ENCODE results near the gene UBR3. TPM values are rescaled to one million over a fixed set of nuclear protein-coding genes. Genes with fewer than 3 reads are reported as not detected.
"Not testable (repeated sequence)": the region's sequence is repeated elsewhere in the genome, so short reads cannot be mapped to it uniquely, and the experiment has no call there.

The UBR3 gene
- total RNA-seq, 1 donor from 2014 or later, result 34.4 TPM

DNA sequence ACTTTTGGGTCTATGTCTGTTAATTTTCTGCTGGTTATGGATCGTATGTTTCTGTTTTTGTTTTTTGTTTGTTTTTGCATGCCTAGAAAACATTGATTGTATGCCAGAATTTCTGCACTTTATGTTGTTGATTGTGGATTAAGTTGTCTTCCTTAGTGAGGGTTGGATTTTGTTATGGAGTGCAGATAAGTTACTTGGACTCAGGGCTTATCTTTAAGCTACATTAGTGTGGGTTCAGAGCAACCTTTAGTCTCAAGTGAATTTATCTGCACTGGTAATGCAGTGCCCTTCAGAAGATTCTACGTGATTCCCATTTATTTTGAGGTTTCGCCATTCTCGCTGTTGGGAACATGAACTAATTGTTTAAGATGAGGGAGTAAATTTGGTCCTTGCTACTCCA, 32.9 kb downstream of the UBR3 start:
- H3K9me3 Mint-ChIP-seq, result peaks cover 9% of the 10 kb centered on the region

DNA sequence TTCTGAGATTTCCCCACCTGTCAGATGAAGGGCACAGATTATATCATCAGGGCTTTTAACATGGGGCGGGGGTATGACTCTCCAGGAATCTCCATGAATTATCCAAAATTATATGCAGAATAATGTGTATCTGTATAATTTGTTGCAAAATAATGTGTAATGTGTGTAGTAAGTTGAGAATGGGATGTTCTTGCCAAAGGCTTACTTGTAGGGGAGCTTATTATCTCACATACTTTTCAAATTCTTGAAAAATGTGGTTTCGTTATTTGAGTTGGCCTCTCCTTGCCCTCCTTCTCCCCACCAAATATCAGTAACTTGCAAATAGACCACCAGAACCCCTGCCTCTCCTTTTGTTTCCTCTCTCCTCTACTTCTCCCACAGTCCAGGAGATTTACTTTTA, 35.6 kb downstream of the UBR3 start:
- peaks cover 13% of the 10 kb centered on the region for H3K4me1 Mint-ChIP-seq (ENCODE audit: unreplicated experiment)
- TF ChIP-seq, protein P1, sequence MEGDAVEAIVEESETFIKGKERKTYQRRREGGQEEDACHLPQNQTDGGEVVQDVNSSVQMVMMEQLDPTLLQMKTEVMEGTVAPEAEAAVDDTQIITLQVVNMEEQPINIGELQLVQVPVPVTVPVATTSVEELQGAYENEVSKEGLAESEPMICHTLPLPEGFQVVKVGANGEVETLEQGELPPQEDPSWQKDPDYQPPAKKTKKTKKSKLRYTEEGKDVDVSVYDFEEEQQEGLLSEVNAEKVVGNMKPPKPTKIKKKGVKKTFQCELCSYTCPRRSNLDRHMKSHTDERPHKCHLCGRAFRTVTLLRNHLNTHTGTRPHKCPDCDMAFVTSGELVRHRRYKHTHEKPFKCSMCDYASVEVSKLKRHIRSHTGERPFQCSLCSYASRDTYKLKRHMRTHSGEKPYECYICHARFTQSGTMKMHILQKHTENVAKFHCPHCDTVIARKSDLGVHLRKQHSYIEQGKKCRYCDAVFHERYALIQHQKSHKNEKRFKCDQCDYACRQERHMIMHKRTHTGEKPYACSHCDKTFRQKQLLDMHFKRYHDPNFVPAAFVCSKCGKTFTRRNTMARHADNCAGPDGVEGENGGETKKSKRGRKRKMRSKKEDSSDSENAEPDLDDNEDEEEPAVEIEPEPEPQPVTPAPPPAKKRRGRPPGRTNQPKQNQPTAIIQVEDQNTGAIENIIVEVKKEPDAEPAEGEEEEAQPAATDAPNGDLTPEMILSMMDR (conservative IDR thresholded peaks at IDR 0.05), result no peak
- no peak overlapping the region for H3K27ac Mint-ChIP-seq
- peaks cover 9% of the 10 kb centered on the region for H3K9me3 Mint-ChIP-seq
- H3K27me3 Mint-ChIP-seq, result no peaks in the 10 kb centered on the region
- DNase-seq (ENCODE audit: extremely low spot score, unreplicated experiment), result no peak
- no peak overlapping the region for H3K4me3 Mint-ChIP-seq
- H3K36me3 Mint-ChIP-seq, result peaks cover 22% of the 10 kb centered on the region

More for the DNA sequence above, 32.9 kb downstream of the UBR3 start:
- no peak for DNase-seq (ENCODE audit: extremely low spot score, unreplicated experiment)
- peaks cover 18% of the 10 kb centered on the region for H3K36me3 Mint-ChIP-seq
- H3K27me3 Mint-ChIP-seq, result no peaks in the 10 kb centered on the region
- TF ChIP-seq, protein P1 (conservative IDR thresholded peaks at IDR 0.05), result no peak
- H3K27ac Mint-ChIP-seq, result no peak overlapping the region
- H3K4me1 Mint-ChIP-seq (ENCODE audit: unreplicated experiment), result peaks cover 9% of the 10 kb centered on the region
- H3K4me3 Mint-ChIP-seq, result no peak overlapping the region

DNA sequence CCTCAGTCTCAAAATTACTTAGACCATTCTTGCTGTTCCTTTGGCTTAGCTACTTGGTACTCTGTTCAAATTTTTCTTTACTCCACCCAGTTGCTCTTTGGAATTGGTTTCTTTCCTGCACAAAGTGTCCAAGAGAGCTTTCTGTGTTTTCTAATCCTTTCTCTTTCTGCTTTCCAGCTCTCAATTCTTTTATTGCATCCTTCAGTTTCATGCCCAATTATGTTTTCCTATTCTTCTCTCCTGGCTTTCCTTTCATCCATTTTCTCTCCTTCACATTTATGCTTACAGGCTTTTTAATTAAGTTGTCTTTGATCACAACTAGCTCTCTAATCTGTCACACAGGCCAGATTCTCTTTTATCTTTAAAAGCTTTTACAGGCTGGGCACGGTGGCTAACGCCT, 38.2 kb downstream of the UBR3 start:
- DNase-seq (ENCODE audit: extremely low spot score, unreplicated experiment), result no peak
- Mint-ChIP-seq H3K9me3 (peaks cover 4% of the 10 kb centered on the region), H3K4me3 (no peak overlapping the region), H3K27ac (no peak overlapping the region), H3K27me3 (no peaks in the 10 kb centered on the region), H3K36me3 (peaks cover 15% of the 10 kb centered on the region), H3K4me1 (ENCODE audit: unreplicated experiment) (peaks cover 17% of the 10 kb centered on the region)
- TF ChIP-seq, protein P1 (conservative IDR thresholded peaks at IDR 0.05), result no peak

DNA sequence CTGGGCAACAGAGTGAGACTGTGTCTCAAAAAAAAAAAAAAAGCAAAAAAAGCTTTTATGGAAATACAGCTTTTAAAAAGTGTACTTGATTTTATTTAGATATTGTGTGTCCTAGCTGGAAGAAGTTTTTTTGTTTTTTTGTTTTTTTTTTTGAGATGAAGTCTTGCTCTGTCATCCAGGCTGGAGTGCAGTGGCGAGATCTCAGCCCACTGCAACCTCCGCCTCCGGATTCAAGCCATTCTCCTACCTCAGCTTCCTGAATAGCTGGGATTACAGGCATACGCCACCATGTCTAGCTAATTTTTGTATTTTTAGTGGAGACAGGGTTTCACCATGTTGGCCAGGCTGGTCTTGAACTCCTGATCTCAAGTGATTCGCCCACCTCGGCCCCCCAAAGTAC, 39.0 kb downstream of the UBR3 start:
- H3K4me1 Mint-ChIP-seq (ENCODE audit: unreplicated experiment), result peaks cover 17% of the 10 kb centered on the region
- not testable (repeated sequence) for DNase-seq (ENCODE audit: extremely low spot score, unreplicated experiment); H3K9me3 Mint-ChIP-seq; H3K27me3 Mint-ChIP-seq; H3K4me3 Mint-ChIP-seq; H3K27ac Mint-ChIP-seq
- H3K36me3 Mint-ChIP-seq, result peaks cover 13% of the 10 kb centered on the region

DNA sequence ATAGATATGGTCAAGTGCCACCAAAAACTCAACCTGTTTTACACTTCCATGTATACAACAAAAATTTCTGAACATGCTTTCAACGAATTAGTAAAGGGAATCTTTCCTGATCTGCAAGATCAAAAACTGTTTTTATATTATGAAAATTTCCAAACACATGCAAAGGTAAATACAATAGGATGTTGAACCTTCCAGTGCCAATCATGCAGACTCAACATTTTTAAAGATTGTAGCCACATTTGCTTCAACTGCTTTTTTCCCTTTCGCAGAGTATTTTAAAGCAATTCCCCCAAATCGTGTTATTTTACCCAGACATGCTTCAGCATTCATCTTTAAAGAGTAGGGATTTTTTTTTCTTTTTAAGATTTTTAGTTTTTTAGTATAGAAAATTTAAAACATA, 40.3 kb downstream of the UBR3 start:
- Mint-ChIP-seq H3K4me3 (no peak overlapping the region), H3K9me3 (no peaks in the 10 kb centered on the region), H3K27ac (no peak overlapping the region), H3K36me3 (peaks cover 10% of the 10 kb centered on the region), H3K27me3 (no peaks in the 10 kb centered on the region), H3K4me1 (ENCODE audit: unreplicated experiment) (peaks cover 17% of the 10 kb centered on the region)
- no peak for DNase-seq (ENCODE audit: extremely low spot score, unreplicated experiment)
- TF ChIP-seq, protein P1 (conservative IDR thresholded peaks at IDR 0.05), result no peak

DNA sequence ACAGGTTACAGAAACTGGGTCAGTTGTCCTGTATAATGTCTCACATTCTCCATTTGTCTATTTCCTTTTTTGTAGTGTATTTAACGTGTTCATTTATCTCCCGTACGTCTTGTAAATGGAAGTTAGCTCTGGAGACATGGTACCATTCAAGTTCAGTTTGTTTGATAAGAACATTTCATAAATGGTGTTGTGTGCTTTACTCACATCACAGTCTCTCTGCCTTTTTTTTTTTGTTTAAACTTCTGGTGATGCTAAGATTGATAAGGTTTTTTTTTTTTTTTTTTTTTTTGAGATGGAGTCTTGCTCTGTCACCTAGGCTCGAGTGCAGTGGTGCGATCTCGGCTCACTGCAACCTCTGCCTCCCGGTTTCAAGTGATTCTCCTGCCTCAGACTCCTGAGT, 41.7 kb downstream of the UBR3 start:
- Mint-ChIP-seq H3K27me3 (no peaks in the 10 kb centered on the region), H3K9me3 (no peaks in the 10 kb centered on the region), H3K36me3 (peaks cover 5% of the 10 kb centered on the region), H3K4me3 (no peak overlapping the region), H3K4me1 (ENCODE audit: unreplicated experiment) (peaks cover 8% of the 10 kb centered on the region), H3K27ac (no peak overlapping the region)
- DNase-seq (ENCODE audit: extremely low spot score, unreplicated experiment), result no peak
- TF ChIP-seq, protein P1 (conservative IDR thresholded peaks at IDR 0.05), result no peak

DNA sequence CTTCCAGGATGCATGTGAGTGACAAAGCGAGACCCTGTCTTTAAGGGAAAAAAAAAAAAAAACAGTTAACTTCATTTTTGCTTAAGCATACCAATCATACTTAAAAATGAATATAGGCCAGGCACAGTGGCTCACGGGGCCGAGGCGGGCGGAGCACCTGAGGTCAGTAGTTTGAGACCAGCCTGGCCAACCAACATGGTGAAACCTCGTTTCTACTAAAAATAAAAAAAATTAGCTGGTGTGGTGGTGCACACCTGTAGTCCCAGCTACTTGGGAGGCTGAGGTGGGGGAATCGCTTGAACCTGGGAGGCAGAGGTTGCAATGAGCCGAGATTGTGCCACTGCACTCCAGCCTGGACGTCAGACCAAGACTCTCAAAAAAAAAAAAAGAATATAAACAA, 44.1 kb downstream of the UBR3 start:
- DNase-seq (ENCODE audit: extremely low spot score, unreplicated experiment); H3K4me1 Mint-ChIP-seq (ENCODE audit: unreplicated experiment); H3K4me3 Mint-ChIP-seq; H3K36me3 Mint-ChIP-seq; H3K9me3 Mint-ChIP-seq; H3K27ac Mint-ChIP-seq; H3K27me3 Mint-ChIP-seq: not testable (repeated sequence)

All from type B pancreatic cell (in vitro differentiated cells).